ENCODE data around the gene ROBO3.

ROBO3 gene

DNA sequence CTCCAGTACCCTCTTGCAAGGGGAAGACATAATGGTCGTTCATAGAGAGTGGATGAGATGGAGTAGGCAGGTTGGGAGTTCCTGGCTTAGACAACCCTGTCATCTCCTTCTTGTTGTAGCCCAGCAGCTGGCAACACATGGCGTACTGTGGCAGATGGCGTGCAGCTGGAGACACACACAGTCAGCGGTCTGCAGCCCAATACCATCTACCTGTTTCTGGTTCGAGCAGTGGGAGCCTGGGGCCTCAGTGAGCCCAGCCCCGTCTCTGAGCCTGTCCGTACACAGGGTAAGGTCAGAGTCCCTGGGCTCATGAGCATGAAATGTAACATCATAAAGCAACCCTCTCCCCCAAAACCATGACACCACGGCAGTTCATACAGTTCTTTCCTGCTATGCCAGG, 8.7 kb downstream of the ROBO3 start:
- TF ChIP-seq, protein P1, sequence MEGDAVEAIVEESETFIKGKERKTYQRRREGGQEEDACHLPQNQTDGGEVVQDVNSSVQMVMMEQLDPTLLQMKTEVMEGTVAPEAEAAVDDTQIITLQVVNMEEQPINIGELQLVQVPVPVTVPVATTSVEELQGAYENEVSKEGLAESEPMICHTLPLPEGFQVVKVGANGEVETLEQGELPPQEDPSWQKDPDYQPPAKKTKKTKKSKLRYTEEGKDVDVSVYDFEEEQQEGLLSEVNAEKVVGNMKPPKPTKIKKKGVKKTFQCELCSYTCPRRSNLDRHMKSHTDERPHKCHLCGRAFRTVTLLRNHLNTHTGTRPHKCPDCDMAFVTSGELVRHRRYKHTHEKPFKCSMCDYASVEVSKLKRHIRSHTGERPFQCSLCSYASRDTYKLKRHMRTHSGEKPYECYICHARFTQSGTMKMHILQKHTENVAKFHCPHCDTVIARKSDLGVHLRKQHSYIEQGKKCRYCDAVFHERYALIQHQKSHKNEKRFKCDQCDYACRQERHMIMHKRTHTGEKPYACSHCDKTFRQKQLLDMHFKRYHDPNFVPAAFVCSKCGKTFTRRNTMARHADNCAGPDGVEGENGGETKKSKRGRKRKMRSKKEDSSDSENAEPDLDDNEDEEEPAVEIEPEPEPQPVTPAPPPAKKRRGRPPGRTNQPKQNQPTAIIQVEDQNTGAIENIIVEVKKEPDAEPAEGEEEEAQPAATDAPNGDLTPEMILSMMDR (IDR thresholded peaks at IDR 0.05), result no peak

DNA sequence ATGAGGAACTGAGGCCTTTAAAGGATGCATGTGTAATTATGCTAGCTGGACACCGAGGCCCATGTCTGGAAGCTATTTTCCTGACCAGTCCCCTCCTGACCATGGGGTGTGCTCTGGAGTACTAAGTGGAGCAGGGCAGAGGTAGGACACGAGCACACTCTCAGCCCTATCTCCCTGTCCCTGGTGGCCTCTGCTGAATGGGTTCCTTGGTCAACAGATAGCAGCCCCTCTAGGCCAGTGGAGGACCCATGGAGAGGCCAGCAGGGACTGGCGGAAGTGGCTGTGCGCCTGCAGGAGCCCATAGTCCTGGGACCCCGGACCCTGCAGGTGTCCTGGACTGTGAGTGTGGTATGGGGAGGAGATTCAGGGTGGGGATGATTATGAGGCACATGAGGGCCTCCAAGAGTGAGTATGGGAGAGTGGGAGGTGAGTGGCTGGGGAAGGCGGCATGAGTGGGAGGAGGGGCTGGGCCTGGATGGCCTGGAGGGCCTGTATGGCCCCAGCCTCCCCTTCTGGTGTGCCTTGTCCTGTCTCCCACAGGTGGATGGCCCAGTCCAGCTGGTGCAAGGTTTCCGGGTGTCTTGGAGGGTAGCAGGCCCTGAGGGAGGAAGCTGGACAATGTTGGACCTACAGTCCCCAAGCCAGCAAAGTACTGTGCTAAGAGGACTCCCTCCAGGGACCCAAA, 9.5 kb downstream of the ROBO3 start:
- TF ChIP-seq, protein P1 (IDR thresholded peaks at IDR 0.05), result no peak

DNA sequence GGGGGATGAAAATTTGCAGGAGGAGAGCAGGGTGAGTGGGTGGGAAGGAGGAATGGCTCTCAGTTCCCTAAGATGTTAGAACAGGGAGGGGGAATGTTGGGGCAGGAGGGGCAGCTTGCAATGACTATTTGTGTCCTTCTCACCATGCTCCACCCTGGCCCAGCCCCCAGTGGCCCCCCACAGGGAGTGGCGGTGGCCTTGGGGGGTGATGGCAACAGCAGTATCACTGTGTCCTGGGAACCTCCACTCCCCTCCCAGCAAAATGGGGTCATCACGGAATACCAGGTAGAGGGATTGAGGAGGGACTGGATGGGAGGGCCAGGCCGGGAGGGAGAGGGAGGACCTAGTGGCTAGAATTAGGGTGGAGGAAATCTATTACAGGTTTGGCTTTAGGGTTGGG, 10.2 kb downstream of the ROBO3 start:
- TF ChIP-seq, protein P1 (IDR thresholded peaks at IDR 0.05), result no peak

DNA sequence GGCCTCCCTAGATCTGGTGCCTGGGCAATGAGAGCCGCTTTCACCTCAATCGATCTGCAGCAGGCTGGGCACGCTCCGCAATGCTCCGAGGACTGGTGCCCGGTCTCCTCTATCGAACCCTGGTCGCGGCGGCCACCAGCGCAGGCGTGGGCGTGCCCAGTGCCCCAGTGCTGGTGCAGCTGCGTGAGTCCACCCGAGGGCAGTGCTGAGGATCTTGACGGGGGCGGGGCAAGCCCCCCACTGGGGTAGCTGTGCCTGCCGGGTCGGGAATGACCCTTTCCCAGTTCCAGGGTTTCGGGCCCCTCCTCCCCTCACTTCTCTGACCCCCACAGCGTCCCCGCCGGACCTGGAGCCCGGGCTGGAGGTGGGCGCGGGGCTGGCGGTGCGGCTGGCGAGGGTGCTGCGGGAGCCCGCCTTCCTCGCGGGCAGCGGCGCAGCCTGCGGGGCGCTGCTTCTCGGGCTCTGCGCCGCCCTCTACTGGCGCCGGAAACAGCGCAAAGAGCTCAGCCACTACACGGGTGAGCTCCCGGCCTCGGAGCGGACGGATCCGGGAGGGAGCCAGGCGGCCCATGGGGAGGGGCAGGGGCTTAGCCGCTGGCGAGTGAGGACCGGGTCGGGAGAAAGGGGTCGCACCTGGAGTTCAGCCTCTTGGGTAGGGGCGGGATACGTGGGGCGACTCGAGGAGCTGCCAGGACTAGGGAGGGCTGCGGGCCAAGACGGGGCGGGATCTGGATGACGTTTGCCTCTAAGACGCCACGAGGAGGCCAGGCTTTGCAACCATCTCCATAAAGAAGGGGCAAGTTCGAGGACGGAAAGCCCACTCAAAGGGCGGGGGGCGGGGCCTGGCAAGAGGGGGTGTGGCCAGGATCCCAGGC, 10.9 kb downstream of the ROBO3 start:
- TF ChIP-seq, protein P1 (IDR thresholded peaks at IDR 0.05), result peak; percentile 90

DNA sequence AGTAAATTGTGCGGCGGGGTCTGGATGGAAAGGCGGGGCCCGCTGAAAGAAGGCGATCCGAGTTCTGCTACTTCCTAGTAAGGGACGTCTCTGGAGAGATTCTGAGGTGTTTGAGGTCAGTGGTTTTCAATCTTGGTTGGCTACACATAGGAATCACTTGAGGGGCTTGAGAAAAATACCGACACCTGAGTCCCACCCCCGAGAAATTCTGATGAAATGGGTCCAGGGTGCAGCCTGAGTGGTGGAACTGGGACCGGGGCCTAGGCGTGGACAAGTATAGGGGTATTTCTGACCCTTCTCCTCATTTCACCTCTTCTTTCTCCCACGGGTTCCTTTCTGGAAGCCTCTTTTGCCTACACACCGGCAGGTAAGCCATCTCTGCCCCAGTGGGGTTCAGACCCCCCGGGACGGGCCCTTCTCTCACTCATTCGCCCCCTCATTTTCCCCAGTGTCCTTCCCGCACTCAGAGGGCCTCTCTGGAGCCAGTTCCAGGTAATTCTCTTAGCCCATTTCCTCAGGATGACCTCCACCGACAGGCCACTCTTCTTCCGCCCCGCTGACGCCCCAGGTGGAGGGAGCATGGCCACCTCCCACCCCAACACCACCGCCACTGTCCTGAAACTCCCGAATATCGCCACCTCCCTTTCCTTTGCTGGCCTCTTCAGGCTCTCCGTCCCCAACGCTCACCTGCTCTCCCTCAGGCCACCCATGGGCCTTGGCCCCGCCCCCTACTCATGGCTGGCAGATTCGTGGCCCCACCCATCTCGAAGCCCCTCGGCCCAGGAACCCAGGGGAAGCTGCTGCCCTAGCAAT, 11.8 kb downstream of the ROBO3 start:
- TF ChIP-seq, protein P1 (IDR thresholded peaks at IDR 0.05), result no peak

DNA sequence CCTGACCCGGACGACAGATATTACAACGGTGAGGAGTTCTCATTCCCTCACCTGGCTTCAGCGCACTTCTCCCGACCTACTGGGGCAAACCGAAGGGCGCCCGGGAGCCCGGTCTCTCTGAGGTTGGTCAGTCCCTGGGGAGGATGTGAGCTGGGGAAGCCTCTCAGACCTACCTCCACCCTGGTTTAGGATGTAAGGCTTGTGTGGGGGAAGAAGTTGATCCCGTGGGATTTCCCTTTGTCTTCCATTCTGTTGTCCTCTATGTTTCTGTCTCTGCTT, 12.3 kb downstream of the ROBO3 start:
- TF ChIP-seq, protein P1 (IDR thresholded peaks at IDR 0.05), result no peak

DNA sequence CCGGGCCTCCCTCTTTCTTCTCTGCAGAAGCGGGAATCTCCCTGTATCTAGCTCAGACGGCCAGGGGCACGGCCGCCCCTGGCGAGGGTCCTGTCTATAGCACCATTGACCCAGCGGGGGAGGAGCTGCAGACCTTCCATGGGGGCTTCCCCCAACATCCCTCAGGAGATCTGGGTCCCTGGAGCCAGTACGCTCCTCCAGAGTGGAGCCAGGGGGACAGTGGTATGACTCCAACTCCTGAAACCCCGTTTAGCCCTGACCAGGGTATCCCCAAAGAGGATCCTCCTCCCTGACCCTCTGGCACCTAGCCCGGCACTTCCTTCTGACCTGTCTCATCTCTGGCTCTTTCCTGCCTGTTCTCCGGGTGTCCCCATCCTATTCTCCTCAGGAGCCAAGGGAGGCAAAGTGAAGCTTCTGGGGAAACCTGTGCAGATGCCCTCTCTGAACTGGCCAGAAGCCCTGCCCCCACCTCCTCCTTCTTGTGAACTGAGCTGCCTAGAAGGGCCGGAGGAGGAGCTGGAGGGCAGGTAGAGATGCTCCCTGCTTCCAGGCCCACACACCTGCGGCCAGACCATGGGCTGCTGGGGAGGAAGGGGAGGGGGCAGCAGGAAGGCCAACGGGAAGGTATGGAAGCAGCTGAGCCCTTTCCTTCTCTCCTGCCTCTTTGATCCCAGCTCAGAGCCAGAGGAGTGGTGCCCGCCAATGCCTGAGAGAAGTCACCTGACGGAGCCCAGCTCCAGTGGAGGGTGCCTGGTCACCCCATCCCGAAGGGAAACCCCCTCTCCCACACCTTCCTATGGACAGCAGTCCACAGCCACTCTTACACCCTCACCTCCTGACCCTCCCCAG, 12.9 kb downstream of the ROBO3 start:
- TF ChIP-seq, protein P1 (IDR thresholded peaks at IDR 0.05), result no peak
